Fibroblast of skin of back (primary cell): ENCODE results near the gene POLR2E. TPM values are rescaled to one million over a fixed set of nuclear protein-coding genes. Genes with fewer than 3 reads are reported as not detected.
"Not testable (repeated sequence)": the region's sequence is repeated elsewhere in the genome, so short reads cannot be mapped to it uniquely, and the experiment has no call there.

Experiments
- DNase-seq: peaks from one replicate; pipeline ENCODE4 v3.0.0-alpha.2; 2013
- polyA plus RNA-seq, 2 experiments: library from polyadenylated mRNA; unstranded; fragments of 120-200 nt; gene quantifications; one replicate each; pipeline ENCODE4 v1.2.1, GENCODE V29; 2013; ENCODE audit not compliant: insufficient read length in 2 of 2

Gene POLR2E
- polyA plus RNA-seq (2013, experiment 1 of 2; ENCODE audit: insufficient read length): 235 TPM
- 147 TPM for polyA plus RNA-seq (2013, experiment 2 of 2; ENCODE audit: insufficient read length)

DNA sequence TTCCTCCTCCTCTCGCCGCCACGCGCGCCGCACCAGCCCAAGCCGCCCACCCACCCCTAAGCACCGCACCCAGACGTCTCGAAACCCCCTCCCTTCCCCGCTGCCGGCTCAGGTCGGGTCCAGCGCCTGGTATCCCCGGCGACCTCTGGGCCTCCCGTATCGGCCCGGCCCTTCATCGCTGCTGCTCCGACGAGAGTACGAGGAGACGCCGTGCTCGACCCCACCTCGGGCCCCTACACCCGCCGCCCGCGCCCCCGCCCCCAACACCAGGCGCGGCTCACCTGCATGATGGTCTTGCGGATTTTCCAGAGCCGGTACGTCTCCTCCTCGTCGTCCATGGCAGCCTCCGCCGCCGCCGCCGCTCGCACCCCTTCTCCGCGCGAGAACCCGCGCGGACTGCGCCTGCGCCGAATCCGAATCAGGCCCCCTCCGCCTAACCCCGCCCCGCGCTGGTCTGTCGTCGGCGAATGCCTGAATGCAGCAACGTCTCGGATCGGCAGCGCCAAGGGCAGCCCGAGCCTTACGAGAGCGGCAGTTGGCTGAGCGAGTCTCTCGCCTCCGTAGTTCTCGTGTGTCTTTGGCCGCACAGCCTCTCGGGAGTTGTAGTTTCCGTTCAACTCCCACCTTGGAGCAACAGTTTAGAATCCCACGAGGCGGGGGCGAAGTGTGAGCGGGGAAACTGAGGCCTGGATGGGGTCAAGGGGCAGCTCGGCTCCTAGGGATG is at the start of gene POLR2E:
TSS of gene POLR2E (minus strand) at position 398 of the 724 bp plus-strand sequence. CDS start at position 338, 60 bp downstream.
- peak; percentile 98 for DNase-seq

DNA sequence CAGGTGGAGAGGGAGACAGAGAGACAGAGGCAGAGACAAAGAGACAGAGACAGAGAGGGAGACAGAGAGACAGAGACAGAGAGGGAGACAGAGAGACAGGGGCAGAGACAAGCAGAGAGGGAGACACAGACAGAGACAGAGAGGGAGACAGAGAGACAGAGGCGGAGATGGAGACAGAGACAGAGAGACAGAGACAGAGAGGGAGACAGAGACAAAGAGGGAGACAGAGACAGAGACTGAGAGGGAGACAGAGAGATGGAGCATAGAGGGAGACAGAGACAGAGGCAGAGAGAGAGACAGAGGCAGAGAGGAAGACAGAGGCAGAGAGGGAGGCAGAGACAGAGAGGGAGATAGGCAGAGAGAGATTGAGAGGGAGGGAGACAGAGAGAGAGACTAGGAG is 49.6 kb upstream of the POLR2E start:
- DNase-seq: no peak

DNA sequence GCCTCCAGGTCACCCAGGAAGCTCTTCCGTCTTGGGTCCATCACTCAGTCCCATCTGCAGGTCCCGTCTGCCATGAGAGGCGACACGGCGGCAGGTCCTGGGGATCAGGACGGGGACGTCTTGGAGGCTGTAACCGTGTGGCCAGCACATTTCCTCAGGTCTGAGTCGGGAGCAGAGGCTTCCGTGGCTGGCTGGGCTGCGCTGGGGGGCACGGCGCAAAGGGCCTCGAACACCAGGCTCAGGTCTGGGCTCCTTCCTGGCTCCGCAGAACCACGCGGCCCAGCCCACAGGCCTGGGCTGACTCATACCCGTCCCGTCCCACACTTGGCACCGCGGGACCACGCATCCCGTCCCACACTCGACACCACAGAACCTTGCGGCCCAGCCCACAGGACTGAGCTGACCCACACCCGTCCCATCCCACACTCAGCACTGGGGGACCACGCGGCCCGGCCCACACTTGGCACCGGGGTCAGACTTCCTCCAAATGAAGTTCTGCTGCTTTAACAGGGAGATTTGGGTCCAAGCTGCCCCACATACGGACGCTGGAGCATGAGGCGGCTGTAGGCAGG is 48.7 kb upstream of the POLR2E start:
- no peak for DNase-seq

DNA sequence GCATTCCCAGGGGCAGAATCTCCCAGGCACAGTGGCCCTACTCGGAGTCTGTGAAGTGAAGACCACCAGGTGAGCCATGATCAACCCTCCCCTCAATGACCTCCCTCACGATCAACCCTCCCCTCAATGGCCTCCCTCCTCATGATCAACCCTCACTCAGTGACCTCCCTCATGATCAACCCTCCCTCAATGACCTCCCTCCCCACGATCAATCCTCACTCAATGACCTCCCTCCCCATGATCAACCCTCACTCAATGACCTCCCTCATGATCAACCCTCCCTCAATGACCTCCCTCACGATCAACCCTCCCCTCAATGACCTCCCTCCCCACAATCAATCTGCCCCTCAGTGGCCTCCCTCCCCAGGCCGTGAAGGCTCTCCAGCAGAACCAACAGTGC is 46.8 kb upstream of the POLR2E start:
- no peak for DNase-seq

DNA sequence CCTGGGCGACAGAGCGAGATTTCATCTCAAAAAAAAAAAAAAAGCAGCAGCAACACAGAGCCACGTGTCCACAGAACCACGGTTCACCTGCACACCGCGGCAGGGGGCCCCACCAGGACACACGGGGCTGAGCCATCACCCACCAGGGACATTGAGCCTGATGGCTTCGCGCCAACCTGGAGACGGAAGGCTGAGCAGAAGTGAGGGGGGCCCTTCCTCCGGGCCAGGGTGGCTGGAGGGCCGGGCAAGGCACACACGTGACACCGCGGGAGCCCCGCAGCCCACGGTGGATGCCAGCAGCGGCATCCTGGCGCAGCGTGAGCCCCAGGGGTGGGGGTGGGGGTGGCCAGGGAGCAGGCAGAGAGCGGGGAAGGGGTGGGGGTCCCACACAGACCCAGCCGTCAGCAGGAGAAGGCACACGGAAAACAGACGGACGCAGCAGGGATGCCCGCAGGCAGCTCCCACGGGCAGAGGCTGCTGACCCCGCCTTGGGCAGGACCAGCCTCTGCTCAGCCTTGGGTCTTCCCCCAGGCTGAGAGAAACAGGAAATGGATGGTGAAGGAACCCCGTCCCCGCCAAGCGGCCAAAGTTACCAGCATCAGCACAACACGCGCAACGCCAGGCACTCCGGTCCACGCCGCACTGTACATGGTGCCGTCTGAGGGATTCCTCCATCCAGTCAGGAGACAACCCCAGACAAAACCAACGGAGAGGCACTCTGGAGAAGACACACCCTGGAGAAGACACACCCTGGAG is 45.3 kb upstream of the POLR2E start:
- no peak for DNase-seq

DNA sequence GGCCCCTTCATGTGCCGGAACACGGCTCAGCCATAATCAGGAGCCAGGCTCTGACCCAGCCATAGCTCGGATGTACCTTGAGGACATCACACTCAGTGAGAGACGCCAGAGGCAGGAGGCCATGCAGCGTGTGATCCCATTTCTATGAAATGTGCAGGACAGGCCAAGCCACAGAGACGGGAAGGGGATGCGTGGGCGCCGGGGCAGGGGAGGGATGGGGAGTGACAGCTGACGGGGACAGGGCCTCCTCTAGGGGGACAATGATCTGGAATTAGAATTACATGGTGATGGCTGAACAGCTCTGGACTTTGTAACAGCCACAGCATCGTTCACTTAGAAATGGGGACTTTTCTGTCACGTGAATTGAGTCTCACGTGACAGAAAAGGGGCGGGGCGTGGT is 44.0 kb upstream of the POLR2E start:
- no peak for DNase-seq

DNA sequence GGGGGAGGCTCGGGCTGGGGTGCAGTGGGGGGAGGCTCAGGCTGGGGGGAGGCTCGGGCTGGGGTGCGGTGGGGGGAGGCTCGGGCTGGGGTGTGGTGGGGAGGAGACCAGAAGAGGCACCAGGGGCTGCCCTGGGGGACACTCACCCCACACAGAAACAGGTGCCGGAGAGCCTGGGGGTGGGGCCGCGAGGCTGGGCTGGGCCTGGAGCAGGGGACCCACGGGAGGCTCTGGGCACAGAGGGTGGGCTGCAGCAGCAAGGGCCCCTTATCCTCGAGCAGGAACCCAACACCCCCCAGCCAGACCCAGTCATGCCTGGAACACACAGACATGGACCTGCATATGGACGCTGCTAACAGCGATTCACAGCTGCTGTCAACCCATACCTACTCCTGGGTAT is 42.9 kb upstream of the POLR2E start:
- DNase-seq: no peak

DNA sequence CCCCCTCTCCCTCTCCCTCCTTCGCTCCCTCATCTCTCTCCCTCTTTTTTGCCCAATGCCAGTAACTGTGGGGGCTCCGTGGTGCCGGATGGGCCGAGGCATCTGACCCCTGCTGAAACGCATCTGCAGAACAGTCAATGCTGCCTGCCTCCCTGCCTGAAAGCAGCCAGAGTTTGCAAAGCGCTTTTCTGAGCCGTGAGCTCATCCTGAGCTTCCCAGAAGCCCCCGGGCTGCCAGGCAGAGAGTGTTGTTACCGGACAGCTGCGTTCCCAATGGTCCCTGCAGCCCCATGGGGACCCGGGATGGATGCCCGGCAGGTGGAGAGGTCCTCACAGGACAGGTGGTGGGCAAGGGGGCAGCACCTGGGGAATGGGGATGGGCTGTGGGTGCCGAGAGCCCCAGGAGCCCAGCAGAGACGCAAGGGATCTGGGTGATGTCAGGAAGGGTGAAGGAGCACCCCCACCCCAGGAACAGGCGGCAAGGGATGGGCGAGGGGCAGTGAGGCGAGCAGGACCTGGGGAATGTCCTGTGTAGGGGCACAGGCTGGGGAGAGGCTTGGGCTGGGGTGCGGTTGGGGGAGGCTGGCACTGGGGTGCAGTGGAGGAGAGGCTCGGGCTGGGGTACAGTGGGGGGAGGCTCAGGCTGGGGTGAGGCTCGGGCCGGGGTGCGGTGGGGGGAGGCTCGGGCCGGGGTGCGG is 41.6 kb upstream of the POLR2E start:
- no peak for DNase-seq

DNA sequence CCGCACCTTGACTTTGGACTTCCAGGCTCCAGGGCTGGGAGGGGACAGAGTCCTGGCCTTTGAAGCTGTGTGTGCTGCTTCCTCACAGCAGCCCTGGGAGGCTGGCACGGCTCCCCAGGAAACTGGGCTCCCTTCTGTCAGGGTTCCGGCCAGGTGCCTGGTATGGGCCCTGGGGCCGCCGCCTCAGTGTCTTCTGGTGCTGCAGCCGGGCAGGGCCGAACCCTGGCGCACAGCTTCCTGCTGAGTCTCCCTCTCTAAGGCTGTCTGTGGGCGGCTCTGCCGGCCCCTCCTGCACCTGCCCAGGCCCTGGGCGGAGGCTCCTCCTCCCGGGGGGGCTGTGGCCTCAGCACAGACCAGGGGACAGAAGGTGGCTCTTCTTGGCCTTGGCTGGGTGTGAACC is 41.0 kb upstream of the POLR2E start:
- no peak for DNase-seq

DNA sequence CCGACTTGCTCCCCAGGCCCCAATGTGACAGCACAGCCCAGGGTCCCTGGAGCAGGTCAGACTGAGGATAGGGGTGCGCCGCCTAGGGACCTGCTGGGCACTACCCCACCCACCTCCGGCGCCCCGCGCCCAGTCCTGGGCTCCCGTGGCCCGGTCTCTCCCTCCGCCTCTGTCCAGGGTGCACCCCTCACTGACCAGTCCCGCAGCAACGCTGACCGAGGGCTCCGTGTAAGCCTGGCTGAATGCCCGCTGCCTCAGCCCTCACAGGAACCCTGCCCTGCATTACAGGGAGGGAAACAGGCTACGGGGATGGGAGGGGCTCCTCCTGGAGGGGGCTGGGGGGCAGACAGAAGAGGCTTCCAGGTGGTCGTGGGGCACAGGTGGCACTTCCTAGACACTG is 40.3 kb upstream of the POLR2E start:
- DNase-seq: no peak

DNA sequence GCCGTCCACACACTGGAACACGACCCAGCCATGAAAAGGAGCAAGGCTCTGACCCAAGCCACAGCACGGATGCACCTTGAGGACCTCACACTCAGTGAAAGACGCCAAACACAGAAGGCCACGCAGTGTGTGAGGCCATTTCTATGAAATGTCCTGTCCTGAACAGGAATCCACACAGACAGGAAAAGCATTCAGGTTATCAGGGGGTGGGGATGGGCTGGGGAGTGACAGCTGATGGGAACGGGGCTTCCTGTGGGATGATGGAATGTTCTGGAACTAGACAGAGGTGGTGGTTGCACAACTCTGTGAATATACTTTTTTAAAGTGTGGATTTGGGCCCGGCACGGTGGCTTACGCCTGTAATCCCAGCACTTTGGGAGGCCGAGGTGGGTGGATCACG is 39.3 kb upstream of the POLR2E start:
- no peak for DNase-seq

DNA sequence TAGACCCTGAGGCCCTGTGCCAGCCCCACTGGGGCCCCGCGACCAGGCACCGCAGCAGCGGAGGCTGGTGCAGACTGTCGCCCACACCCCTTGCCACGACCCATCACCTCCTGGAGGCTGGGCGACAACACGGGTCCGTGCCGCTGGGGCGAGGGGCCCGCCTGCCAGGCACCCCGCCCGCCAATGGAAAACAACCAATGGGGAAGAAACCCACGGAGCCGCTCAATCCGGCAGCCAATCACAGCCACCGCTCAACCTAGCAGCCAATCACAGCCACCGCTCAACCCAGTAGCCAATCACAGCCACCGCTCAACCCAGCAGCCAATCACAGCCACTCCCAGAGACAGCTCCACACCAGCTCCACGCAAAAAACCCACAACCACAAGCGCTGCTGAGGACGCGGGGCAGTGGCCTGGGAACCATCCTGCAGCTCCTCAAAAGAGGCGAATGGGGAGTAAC is 38.3 kb upstream of the POLR2E start:
- DNase-seq: no peak

DNA sequence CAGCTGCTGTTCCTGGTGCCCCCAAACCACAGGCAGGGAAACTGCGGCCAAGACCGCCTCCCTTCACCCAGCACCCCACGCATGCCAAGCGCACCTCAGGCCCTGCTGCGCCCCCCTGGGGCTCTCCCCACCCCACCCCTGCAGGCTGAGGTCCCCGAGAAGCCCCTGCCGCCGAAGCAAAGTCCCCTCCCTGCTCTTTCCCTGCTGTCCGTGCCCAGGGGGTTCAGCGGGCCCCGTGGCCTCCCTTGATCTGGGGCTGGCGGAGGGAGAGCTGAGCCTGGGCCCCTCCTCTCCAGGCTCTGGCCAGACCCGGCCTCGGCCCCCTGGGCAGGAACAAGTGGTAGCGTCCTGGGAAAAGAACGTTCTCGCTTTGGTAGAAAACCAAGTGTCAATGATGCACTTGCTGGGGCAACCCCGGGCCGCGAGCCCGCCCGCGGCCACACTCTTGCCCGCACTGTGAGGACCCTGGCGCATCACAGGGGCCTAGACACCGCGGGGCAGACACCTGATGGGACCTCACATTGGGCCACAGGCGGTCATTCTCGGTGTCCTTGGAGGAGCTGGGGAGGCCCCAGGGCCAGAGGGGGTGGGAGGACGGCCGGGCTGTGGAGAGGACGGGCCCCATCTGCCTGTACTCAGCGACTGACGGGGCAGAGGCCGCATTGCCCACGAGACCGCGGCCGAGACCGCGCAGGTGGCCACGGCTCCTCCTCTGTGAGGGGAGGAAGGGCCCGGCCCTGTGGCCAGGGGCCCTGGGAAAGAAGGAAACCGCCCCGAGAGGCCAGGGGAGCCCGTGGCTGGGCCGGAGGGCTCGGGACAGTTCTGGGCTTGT is 37.6 kb upstream of the POLR2E start:
- DNase-seq: no peak

DNA sequence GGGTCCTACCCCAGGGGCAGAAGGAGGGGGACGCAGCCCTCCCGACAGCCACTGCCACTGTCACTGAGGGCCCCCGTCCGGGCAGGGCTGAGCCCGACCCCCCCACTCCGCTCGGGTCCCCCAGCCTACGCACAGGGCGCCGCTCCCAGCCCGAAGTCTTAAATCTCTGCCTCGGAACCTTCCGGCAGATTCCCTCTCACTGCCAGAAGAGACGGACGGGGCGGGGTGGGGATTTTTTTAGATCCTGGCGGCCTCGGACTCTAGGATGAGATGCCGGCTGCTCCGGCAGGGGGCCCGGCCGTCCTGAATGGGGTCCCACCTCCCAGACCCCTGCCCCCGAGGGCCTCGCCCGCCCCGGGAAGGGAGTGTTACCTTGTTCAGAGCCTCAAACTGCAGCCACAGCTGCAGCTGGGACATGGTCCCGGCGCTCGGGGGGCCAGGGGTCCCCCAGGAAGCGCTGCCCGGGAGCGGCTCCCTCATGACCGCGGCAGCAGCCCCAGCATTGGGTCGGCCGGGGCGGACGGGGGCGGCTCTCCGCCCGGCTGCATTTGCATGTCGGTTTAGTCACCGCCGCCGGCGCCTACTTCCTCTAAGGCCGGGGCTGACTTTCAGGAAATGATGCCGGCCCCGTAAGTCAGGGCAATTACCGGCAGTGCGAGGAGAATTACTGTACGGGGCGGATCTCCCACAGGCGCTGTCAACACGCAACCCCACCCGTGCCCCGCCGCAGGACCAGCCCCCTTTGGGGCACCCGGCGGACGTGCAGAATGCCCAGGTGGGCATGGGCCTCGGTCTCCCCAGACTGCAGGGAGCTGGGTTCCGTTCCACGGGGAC is 36.8 kb upstream of the POLR2E start:
- peak; percentile 88 for DNase-seq

DNA sequence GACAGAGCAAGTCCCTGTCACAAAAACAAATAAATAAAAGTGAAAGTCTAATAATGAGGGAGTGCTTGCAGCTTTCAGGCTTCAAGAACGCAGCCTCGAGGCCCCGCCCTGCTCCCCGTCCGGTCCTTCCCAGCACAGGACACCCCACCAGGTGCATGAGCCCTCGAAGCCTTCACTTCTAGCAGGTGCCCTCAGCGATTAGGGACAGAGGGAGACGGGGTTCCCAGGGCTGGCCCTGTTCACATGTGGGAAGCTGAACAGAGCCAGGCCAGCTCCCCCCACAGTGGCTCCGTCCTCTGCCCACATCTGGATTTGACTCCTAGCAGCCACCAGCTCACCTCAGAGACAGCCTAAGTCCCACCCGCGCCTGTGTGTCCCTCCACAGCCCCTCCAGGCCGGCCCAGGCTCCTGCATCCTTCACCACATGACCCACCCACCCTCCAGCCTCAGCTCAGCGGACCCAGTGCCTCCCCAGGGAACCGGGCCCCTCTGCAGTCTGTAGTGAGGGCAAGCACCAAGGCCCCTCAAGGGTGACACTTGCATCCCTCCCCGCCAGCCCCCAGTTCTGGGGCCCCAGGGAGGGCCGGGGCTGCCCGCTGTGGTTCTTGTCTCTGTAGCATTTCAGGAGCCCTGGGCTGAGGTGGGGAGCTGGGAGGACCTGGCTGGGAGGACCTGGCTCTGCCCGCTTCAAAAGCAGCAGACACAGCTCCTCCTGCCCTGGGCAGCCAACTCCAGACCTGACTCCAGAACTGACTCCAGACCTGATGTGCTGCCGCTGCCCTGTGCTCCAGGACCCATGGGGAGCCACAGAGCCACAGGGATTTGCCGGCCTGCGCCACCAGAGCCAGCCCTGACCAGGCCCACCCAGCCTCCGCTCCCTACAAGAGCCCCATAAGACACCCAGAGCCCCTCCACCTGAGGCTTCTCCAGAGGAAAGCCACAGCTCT is 35.9 kb upstream of the POLR2E start:
- DNase-seq: no peak

DNA sequence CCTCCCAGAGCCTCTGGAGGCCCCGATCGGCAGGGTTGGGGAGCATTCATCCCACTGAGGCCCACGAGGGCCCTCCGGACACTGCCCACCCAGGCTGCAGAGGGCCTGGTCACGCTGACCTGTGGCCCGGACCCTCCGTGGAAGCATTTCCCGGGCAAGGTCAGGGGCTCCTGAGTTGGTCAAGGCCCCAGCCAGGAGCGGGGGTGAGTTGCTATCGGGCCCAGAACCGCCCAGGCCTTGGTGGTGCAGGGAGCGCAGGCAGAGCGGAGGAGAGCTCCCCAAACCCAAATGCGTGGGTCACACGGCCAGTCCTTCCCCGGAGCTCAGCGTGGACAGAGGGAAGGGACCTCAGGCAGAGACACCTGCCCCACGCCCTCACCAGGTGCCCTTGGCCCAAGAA is 34.4 kb upstream of the POLR2E start:
- DNase-seq: no peak

DNA sequence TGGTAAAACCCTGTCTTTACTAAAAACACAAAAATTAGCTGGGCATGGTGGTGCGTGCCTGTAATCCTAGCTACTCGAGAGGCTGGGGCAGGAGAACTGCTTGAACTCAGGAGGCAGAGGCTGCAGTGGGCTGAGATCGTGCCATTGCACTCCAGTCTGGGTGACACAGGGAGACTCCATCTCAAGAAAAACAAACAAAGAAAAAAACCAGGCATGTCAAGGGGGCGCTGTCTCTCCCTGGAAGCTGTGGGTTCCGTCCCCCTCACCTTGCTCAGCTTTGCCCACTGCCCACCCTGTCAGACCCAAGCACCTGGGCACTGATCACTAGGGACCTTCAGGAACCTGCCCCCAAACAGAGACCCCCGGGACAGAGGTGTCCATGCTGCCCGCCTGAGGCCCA is 33.9 kb upstream of the POLR2E start:
- not testable (repeated sequence) for DNase-seq

DNA sequence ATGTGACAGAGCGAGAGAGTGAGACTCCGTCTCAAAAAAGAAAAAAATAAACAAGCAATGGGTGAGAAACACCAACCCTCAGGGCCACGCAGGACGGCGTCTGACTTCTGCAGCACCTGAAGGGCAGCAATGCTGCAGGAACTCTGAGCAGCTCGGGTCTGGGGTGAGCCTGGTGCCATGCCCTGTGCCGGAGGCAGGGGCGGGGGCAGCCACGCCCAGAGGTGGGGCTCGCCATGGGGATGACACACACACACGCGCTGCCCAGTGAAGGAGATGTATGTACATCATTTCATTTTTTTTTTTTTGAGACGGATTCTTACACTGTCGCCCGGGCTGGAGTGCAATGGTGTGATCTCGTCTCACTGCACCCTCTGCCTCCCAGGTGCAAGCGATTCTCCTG is 32.9 kb upstream of the POLR2E start:
- DNase-seq: no peak

DNA sequence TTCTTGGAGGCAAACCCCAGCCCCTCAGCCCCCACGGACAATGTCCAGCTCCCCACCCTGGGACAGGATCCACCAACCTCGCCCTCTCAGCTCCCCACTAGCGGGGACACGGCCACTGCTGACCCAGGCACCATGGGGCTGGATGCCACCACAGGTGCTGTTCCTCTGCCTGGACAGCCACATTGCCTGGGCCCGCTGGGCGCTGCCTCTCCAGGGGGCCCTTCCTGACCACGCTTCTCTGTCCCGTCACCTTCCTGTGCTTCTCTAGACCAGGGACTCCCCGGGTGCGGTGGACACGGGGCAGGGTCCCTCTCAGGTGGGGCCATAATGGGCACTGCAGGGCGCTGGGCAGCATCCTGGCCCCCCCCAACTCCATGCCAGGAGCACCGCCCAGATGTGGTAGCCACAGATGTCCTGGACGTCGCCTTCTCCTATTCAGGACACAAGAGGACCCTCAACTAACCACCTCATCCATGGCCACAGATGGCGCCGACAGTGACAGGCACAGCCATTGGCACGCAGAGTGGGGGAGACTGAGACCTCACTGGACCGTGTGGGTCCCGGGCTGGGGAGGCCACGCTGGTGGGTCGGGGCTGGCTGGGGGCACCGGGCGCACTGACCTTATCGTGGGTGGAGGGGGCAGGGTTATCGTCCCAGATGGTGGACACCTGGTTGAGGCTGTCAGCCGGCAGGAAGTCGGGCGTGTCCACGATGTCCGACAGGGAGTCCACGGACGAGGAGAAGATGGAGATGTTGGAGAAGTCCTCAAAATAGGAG is 32.0 kb upstream of the POLR2E start:
- no peak for DNase-seq
